ENCODE results near the gene SUSD3. TPM values are rescaled to one million over a fixed set of nuclear protein-coding genes. Genes with fewer than 3 reads are reported as not detected.

SUSD3 gene
- total RNA-seq, 2 donors from 2014 or later = 1.6 to 11.8 TPM

- no peaks in the 10 kb centered on the region for H3K36me3 ChIP-seq
- H3K4me1 ChIP-seq = peaks cover 0 to 6% of the 10 kb centered on the region in 2 donors
- H3K4me3 ChIP-seq = no peak overlapping the region
- no peak for DNase-seq (ENCODE audit: low spot score)
- H3K27ac ChIP-seq = no peak overlapping the region
- no peak for TF ChIP-seq CTCF (IDR thresholded peaks at IDR 0.05)
- no peaks in the 10 kb centered on the region for H3K27me3 ChIP-seq
- H3K9me3 ChIP-seq = peaks cover 0 to 7% of the 10 kb centered on the region in 2 donors
These were observed 9.0 kb upstream of the SUSD3 start for GRCh38 chr9:93049491-93049890.

DNA sequence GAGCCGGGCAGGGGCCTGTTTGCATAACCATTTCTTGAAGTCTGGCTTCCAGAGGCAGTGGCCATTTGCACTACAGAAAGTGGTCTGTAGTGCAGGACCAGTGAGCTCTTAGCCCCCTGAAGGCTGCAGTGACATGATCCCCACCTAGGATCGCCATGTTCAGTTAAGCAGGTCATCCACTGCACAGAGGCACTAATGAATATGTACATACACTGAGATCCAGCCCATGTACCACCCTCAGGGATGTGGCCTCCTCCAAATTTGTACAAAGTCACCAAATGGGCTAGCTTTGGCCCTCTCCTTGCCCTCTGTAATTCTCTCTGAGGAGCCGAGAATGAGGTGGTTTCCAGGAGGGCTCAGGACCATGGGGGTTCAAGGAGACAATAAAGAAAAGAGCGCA lies 8.3 kb upstream of the SUSD3 start:
- Histone ChIP-seq H3K4me1 (peaks cover 0 to 6% of the 10 kb centered on the region in 2 donors), H3K4me3 (no peak overlapping the region), H3K27me3 (no peaks in the 10 kb centered on the region), H3K9me3 (peaks cover 0 to 7% of the 10 kb centered on the region in 2 donors), H3K27ac (no peak overlapping the region), H3K36me3 (no peaks in the 10 kb centered on the region)
- no peak for DNase-seq (ENCODE audit: low spot score)
- TF ChIP-seq CTCF (IDR thresholded peaks at IDR 0.05) = no peak

GRCh38 chr9:93051680-93052089 lies 6.8 kb upstream of the SUSD3 start:
- no peaks in the 10 kb centered on the region for H3K36me3 ChIP-seq
- H3K4me3 ChIP-seq = no peak overlapping the region
- H3K27me3 ChIP-seq = no peaks in the 10 kb centered on the region
- peaks cover 0 to 6% of the 10 kb centered on the region in 2 donors for H3K4me1 ChIP-seq
- H3K9me3 ChIP-seq = no peaks in the 10 kb centered on the region
- peak overlapping the region; percentile 21 to 23 for H3K27ac ChIP-seq
- DNase-seq (ENCODE audit: low spot score) = peak; percentile 66
- no peak for TF ChIP-seq CTCF (IDR thresholded peaks at IDR 0.05)

GRCh38 chr9:93052791-93053540 lies 5.5 kb upstream of the SUSD3 start:
- peaks cover 0 to 7% of the 10 kb centered on the region in 2 donors for H3K4me1 ChIP-seq
- no peak for TF ChIP-seq CTCF (IDR thresholded peaks at IDR 0.05)
- no peak for DNase-seq (ENCODE audit: low spot score)
- H3K9me3 ChIP-seq = no peaks in the 10 kb centered on the region
- no peaks in the 10 kb centered on the region for H3K27me3 ChIP-seq
- H3K36me3 ChIP-seq = no peaks in the 10 kb centered on the region
- no peak overlapping the region for H3K27ac ChIP-seq
- no peak overlapping the region for H3K4me3 ChIP-seq

DNA sequence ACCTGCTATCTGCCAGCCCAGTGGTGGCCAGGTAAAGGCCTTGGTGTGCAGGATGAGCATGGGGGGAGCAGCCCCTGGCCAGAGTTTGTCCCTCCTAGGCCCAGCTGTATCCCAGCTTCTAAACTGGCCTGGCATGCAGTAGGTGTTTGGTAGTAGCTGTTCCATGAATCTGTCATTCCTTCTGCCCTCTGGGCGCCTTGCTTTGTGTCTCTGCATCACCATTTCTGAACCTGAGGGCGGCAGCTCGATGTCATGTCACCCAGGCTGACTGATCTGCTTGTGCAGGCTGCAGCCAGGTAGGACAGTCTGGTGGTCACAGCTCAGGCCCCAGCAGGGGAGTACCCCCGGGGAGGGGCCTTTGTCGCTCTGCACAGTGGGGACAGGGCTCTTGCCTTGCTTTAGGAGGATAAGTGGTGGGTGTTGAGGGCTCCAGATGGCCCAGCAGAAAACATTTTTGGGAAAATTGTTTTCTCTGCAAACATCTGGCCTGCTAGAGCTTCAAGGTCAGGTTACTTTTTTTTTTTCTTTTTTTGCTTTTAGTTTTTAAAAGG lies 4.6 kb upstream of the SUSD3 start:
- Histone ChIP-seq H3K4me3 (no peak overlapping the region), H3K4me1 (peaks cover 0 to 16% of the 10 kb centered on the region in 2 donors), H3K9me3 (no peaks in the 10 kb centered on the region), H3K27me3 (no peaks in the 10 kb centered on the region), H3K27ac (no peak overlapping the region), H3K36me3 (no peaks in the 10 kb centered on the region)
- no peak for DNase-seq (ENCODE audit: low spot score)
- no peak for TF ChIP-seq CTCF (IDR thresholded peaks at IDR 0.05)
